Fibroblast of lung (primary cell): Measurements from ENCODE around the gene NT5C3B.
"Not testable (repeated sequence)": the region's sequence is repeated elsewhere in the genome, so short reads cannot be mapped to it uniquely, and the experiment has no call there.

ENCODE experiments used
- CTCF ChIP-seq, 2 donors: IDR thresholded peaks in 1 of 2; conservative IDR thresholded peaks in 1 of 2; 1 replicate in 1 of 2; 2 replicates in 1 of 2; pipeline ENCODE4 v1.5.1; 2011 to 2012; ENCODE audit warnings: low read length in 2 of 2, control low read depth in 1 of 2, inconsistent platforms in 1 of 2, low read depth in 1 of 2, mild to moderate bottlenecking in 1 of 2
- EZH2 ChIP-seq: IDR thresholded peaks from 2 replicates; pipeline ENCODE4 v1.5.1; 2012; ENCODE audit warnings: low read length, control low read depth, mild to moderate bottlenecking; ENCODE audit errors: missing control alignments

- TF ChIP-seq CTCF (conservative IDR thresholded peaks at IDR 0.05 in 1 of 2, IDR thresholded peaks at IDR 0.05 in 1 of 2; ENCODE audit: low read depth in 1 of 2, low read length in 2 of 2); EZH2: not testable (repeated sequence)
Measured at GRCh38 chr17:41840781-41841180, 4.7 kb upstream of the NT5C3B start.
